ENCODE data around the gene DUS1L.

DNA sequence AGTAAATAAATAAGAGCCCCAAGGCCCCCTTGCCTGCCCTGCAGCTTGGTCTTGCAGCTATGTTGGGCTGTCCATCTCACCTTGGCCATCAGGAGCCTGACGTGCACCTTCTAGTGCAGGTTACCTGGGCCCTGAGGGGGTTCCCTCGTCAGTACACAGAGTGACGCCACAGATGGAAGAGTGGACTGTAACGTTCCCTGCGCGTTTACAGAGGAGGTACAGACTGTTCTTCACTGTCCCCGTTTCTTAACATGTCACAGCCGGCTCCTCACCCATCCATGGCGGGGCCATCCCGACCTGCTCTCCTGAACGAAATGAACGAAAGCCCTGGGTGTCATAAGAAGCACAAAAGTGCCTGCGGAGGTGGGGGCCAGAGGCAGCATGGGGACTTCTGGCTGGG lies 48.3 kb upstream of the DUS1L start:
- TF ChIP-seq POLR2A (IDR thresholded peaks at IDR 0.05; ENCODE audit: low read depth, low read length) (no peak), TAF1 (IDR thresholded peaks at IDR 0.05; ENCODE audit: low read depth, low read length) (no peak), POLR2AphosphoS5 (IDR thresholded peaks at IDR 0.05; ENCODE audit: low read depth, low read length) (no peak), POU2F2 (IDR thresholded peaks at IDR 0.05; ENCODE audit: low read depth, low read length) (no peak), SPI1 (IDR thresholded peaks at IDR 0.05; ENCODE audit: low read depth, low read length) (no peak)

Measured in GM12891 (cell line).